ENCODE measurements around the gene MAP1LC3B2. TPM values are rescaled to one million over a fixed set of nuclear protein-coding genes. Genes with fewer than 3 reads are reported as not detected.

Gene MAP1LC3B2
- polyA plus RNA-seq, 1 of the 3 experiments (the other 2 are of a cell fraction): 0.76 TPM

DNA sequence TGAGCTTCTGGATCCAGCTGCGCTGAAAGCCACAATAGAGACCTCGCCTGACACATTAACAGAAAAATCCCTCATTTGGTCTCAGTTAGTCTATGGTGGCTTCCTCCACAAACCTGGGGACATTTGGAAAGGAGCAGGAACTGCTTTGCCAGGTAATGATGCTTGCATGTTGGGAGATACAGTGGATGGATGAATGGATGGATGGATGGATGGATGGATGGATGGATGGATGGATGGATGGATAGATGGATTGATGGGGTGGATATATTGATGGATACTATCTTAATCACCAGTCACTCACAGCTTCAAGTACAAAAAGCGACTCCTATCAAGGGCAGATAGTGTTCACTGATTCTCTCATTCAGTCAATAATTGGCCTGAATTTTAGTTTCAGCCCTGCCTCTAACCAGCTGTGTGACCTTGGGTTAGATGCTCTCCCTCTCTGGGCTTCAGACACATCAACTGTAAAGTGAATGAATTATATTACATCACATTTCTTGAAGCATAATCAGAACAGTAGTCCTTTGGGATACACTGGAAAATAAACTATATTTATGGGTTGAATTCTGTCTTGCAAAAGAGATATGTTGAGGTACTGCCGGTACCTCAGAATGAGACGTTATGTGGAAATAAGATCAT is 29.3 kb downstream of the MAP1LC3B2 start (continued):
- TF ChIP-seq, protein P1, sequence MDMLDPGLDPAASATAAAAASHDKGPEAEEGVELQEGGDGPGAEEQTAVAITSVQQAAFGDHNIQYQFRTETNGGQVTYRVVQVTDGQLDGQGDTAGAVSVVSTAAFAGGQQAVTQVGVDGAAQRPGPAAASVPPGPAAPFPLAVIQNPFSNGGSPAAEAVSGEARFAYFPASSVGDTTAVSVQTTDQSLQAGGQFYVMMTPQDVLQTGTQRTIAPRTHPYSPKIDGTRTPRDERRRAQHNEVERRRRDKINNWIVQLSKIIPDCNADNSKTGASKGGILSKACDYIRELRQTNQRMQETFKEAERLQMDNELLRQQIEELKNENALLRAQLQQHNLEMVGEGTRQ (IDR thresholded peaks at IDR 0.05; ENCODE audit: borderline replicate concordance, low read depth, low read length): no peak

DNA sequence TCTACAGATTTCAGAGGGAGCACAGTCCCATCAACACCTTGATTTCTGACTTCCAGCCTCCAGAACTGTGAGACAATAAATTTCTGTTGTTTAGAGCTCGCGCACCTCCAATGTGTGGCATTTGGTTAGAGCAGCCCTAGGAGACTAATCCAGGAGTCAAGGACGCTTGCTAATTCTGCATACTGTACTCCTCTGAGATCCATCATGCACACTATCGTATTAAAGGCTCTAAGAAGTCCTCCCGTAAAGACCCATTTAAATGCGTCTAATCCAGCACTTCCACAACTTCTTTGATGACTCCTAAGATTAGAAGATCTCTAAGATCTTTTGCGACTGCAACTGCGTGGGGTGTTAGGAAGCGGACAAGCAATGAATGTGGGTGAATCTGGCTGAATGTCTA is 30.4 kb downstream of the MAP1LC3B2 start:
- H3K36me3 ChIP-seq (replicated peaks in 1 of 2; ENCODE audit: control insufficient read depth in 1 of 2, insufficient read depth in 2 of 2, low read length in 1 of 2): no peaks in the 10 kb centered on the region
- no peak overlapping the region for H3K4me2 ChIP-seq
- no peak overlapping the region for H2AFZ ChIP-seq (ENCODE audit: low read depth)
- CTCF ChIA-PET: no interaction called here
- no peak overlapping the region for H3K9ac ChIP-seq
- no peaks in the 10 kb centered on the region for H3K27me3 ChIP-seq (ENCODE audit: insufficient read depth)
- H3K27ac ChIP-seq (ENCODE audit: low read depth in 2 of 2, low read length in 1 of 2): no peak overlapping the region
- no peak overlapping the region for H3K4me3 ChIP-seq (ENCODE audit: low read depth in 2 of 2, low read length in 1 of 2)
- H3K79me2 ChIP-seq (ENCODE audit: insufficient read depth): no peaks in the 10 kb centered on the region
- H3F3A ChIP-seq (replicated peaks; ENCODE audit: insufficient read depth): no peaks in the 10 kb centered on the region
- no peaks in the 10 kb centered on the region for H3K9me2 ChIP-seq
- no peak for TF ChIP-seq CHD2 (IDR thresholded peaks at IDR 0.05; ENCODE audit: low read length, partially characterized antibody)
- no peak for TF ChIP-seq MXI1 (IDR thresholded peaks at IDR 0.05; ENCODE audit: low read depth, low read length)
- TF ChIP-seq SMC3 (IDR thresholded peaks at IDR 0.05; ENCODE audit: low read depth, low read length): no peak
- no peak for TF ChIP-seq FOSL2 (IDR thresholded peaks at IDR 0.05; ENCODE audit: borderline replicate concordance, low read depth)
- TF ChIP-seq RXRA (IDR thresholded peaks at IDR 0.05; ENCODE audit: borderline replicate concordance, low read depth): no peak
- no peak for TF ChIP-seq YY1 (IDR thresholded peaks at IDR 0.05; ENCODE audit: low read depth)
- TF ChIP-seq FOXM1 (IDR thresholded peaks at IDR 0.05; ENCODE audit: low read depth): no peak
- no peak for TF ChIP-seq MEF2A (IDR thresholded peaks at IDR 0.05; ENCODE audit: borderline replicate concordance, low read depth)
- no peak for TF ChIP-seq TEAD4 (IDR thresholded peaks at IDR 0.05; ENCODE audit: borderline replicate concordance, insufficient read depth)
- TF ChIP-seq, protein P2, sequence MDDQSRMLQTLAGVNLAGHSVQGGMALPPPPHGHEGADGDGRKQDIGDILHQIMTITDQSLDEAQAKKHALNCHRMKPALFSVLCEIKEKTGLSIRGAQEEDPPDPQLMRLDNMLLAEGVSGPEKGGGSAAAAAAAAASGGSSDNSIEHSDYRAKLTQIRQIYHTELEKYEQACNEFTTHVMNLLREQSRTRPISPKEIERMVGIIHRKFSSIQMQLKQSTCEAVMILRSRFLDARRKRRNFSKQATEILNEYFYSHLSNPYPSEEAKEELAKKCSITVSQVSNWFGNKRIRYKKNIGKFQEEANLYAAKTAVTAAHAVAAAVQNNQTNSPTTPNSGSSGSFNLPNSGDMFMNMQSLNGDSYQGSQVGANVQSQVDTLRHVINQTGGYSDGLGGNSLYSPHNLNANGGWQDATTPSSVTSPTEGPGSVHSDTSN (IDR thresholded peaks at IDR 0.05): no peak
- no peak for TF ChIP-seq ELF1 (IDR thresholded peaks at IDR 0.05)
- no peak for TF ChIP-seq POLR2AphosphoS5 (IDR thresholded peaks at IDR 0.05; ENCODE audit: low read depth, low read length)
- no peak for TF ChIP-seq GATA2 (CRISPR knock-in tag; IDR thresholded peaks at IDR 0.05)
- no peak for TF ChIP-seq NRF1 (IDR thresholded peaks at IDR 0.05; ENCODE audit: low read depth, low read length)
- no peak for TF ChIP-seq TAF1 (IDR thresholded peaks at IDR 0.05; ENCODE audit: borderline replicate concordance, low read depth, low read length)
- TF ChIP-seq TCF12 (IDR thresholded peaks at IDR 0.05): no peak
- TF ChIP-seq EP300 (IDR thresholded peaks at IDR 0.05; ENCODE audit: borderline replicate concordance in 1 of 2, low read depth in 1 of 2, low read length in 1 of 2): no peak
- TF ChIP-seq, protein P3, sequence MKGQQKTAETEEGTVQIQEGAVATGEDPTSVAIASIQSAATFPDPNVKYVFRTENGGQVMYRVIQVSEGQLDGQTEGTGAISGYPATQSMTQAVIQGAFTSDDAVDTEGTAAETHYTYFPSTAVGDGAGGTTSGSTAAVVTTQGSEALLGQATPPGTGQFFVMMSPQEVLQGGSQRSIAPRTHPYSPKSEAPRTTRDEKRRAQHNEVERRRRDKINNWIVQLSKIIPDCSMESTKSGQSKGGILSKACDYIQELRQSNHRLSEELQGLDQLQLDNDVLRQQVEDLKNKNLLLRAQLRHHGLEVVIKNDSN (IDR thresholded peaks at IDR 0.05; ENCODE audit: borderline replicate concordance, low read depth): no peak
- no peak for DNase-seq
- no peaks in the 10 kb centered on the region for H3K9me3 ChIP-seq
- POLR2A ChIA-PET: no interaction called here
- H4K20me1 ChIP-seq (ENCODE audit: insufficient read depth): no peaks in the 10 kb centered on the region
- H3K4me1 ChIP-seq (ENCODE audit: control insufficient read depth in 1 of 2, insufficient read depth in 2 of 2, low read depth in 1 of 2, low read length in 1 of 2): no peaks in the 10 kb centered on the region
- 96% methylated on average over 9 of the region's 9 CpGs for WGBS (ENCODE audit: low lambda C conversion rate)

Data from SK-N-SH (cell line).